ENCODE data around the gene MARK4. TPM values are rescaled to one million over a fixed set of nuclear protein-coding genes. Genes with fewer than 3 reads are reported as not detected.

The MARK4 gene
- total and polyA plus RNA-seq, 2 experiments from 2014 or later: 14.8 to 23.0 TPM

GRCh38 chr19:45345506-45345860, 94.4 kb downstream of the MARK4 start:
- Histone ChIP-seq H2AFZ (no peak overlapping the region), H3K36me3 (replicated peaks; ENCODE audit: insufficient read depth, low read depth) (no peaks in the 10 kb centered on the region), H3K9me2 (replicated peaks; ENCODE audit: insufficient read depth) (no peaks in the 10 kb centered on the region), H3K4me1 (ENCODE audit: insufficient read depth) (no peaks in the 10 kb centered on the region), H3K27ac (no peak overlapping the region), H4K20me1 (ENCODE audit: insufficient read depth, poor library complexity, severe bottlenecking) (no peaks in the 10 kb centered on the region), H3K4me2 (no peak overlapping the region), H3K4me3 (no peak overlapping the region), H3K9me3 (ENCODE audit: low read depth) (no peaks in the 10 kb centered on the region), H3K79me2 (no peaks in the 10 kb centered on the region), H3K27me3 (peaks cover 15% of the 10 kb centered on the region)
- no peak for TF ChIP-seq EZH2 (IDR thresholded peaks at IDR 0.05; ENCODE audit: borderline replicate concordance)
- TF ChIP-seq, protein P1, sequence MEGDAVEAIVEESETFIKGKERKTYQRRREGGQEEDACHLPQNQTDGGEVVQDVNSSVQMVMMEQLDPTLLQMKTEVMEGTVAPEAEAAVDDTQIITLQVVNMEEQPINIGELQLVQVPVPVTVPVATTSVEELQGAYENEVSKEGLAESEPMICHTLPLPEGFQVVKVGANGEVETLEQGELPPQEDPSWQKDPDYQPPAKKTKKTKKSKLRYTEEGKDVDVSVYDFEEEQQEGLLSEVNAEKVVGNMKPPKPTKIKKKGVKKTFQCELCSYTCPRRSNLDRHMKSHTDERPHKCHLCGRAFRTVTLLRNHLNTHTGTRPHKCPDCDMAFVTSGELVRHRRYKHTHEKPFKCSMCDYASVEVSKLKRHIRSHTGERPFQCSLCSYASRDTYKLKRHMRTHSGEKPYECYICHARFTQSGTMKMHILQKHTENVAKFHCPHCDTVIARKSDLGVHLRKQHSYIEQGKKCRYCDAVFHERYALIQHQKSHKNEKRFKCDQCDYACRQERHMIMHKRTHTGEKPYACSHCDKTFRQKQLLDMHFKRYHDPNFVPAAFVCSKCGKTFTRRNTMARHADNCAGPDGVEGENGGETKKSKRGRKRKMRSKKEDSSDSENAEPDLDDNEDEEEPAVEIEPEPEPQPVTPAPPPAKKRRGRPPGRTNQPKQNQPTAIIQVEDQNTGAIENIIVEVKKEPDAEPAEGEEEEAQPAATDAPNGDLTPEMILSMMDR (IDR thresholded peaks at IDR 0.05; ENCODE audit: poor library complexity): no peak
- TF ChIP-seq EZH2phosphoT487 (IDR thresholded peaks at IDR 0.05; ENCODE audit: low read depth, severe bottlenecking, unreplicated experiment): no peak
- WGBS (ENCODE audit: low lambda C conversion rate, missing lambda C conversion rate): 91% methylated on average over 14 of the region's 15 CpGs
- DNase-seq (ENCODE audit: low spot score): no peak

DNA sequence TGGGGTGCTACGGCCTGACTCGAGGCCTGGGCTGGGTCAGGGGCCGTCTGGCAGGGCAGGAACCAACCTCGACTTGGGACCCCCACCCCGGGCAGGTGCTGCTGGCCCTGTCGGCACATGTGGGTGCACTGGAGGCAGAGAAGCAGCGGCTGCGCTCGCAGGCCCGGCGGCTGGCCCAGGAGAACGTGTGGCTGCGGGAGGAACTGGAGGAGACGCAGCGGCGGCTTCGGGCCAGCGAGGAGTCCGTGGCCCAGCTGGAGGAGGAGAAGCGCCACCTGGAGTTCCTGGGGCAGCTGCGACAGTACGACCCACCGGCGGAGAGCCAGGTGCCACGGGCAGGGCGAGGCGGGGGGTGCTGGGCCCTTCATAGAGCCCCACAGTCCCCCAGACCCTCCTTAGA, 95.4 kb downstream of the MARK4 start:
- Histone ChIP-seq H3K9me3 (ENCODE audit: low read depth) (no peaks in the 10 kb centered on the region), H3K9me2 (replicated peaks; ENCODE audit: insufficient read depth) (no peaks in the 10 kb centered on the region), H3K27ac (no peak overlapping the region), H3K36me3 (replicated peaks; ENCODE audit: insufficient read depth, low read depth) (no peaks in the 10 kb centered on the region), H2AFZ (no peak overlapping the region), H3K4me3 (no peak overlapping the region), H3K4me1 (ENCODE audit: insufficient read depth) (no peaks in the 10 kb centered on the region), H3K79me2 (no peaks in the 10 kb centered on the region), H4K20me1 (ENCODE audit: insufficient read depth, poor library complexity, severe bottlenecking) (no peaks in the 10 kb centered on the region), H3K27me3 (peaks cover 7% of the 10 kb centered on the region), H3K4me2 (no peak overlapping the region)
- WGBS (ENCODE audit: low lambda C conversion rate, missing lambda C conversion rate): 46% methylated on average over 24 of the region's 27 CpGs
- no peak for DNase-seq (ENCODE audit: low spot score)
- TF ChIP-seq, protein P1 (IDR thresholded peaks at IDR 0.05; ENCODE audit: poor library complexity): no peak
- TF ChIP-seq EZH2 (IDR thresholded peaks at IDR 0.05; ENCODE audit: borderline replicate concordance) (no peak), EZH2phosphoT487 (IDR thresholded peaks at IDR 0.05; ENCODE audit: low read depth, severe bottlenecking, unreplicated experiment) (no peak)

- WGBS (ENCODE audit: low lambda C conversion rate, missing lambda C conversion rate): 83% methylated on average over 22 of the region's 25 CpGs
- Histone ChIP-seq H3K4me2 (no peak overlapping the region), H3K9me3 (ENCODE audit: low read depth) (no peaks in the 10 kb centered on the region), H3K9me2 (replicated peaks; ENCODE audit: insufficient read depth) (no peaks in the 10 kb centered on the region), H3K36me3 (replicated peaks; ENCODE audit: insufficient read depth, low read depth) (no peaks in the 10 kb centered on the region), H3K79me2 (no peaks in the 10 kb centered on the region), H3K4me3 (no peak overlapping the region), H3K27me3 (peaks cover 3% of the 10 kb centered on the region), H3K4me1 (ENCODE audit: insufficient read depth) (no peaks in the 10 kb centered on the region), H2AFZ (no peak overlapping the region), H3K27ac (no peak overlapping the region), H4K20me1 (ENCODE audit: insufficient read depth, poor library complexity, severe bottlenecking) (no peaks in the 10 kb centered on the region)
- DNase-seq (ENCODE audit: low spot score): no peak
- TF ChIP-seq EZH2phosphoT487 (IDR thresholded peaks at IDR 0.05; ENCODE audit: low read depth, severe bottlenecking, unreplicated experiment): no peak
- TF ChIP-seq, protein P1 (IDR thresholded peaks at IDR 0.05; ENCODE audit: poor library complexity): no peak
- TF ChIP-seq EZH2 (IDR thresholded peaks at IDR 0.05; ENCODE audit: borderline replicate concordance): no peak
Measured at GRCh38 chr19:45347570-45348366, 96.7 kb downstream of the MARK4 start.

All from hepatocyte (in vitro differentiated cells).